Measurements from ENCODE around the gene GDF2.

The GDF2 gene

DNA sequence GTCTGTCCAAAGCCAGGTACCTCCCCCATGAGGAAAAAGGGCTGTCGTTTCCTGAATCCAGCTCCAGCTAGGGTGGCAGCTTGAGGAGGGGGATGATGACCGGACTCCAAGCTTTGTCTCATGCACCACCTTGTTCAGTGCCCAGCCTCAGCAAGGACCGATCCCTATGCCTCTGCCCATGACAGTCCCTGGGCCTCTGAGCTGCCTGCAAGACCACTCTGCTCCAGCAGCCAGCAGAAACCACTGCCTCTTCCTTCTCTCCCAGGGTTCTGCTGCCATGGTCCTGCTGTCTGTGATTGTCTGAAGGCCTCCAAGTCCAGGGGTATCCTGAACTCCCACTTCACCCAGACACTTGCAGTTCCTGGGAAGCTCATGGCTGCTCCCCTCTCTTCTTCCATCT, 43.5 kb upstream of the GDF2 start:
- Histone ChIP-seq H3K27ac (no peak overlapping the region), H3K27me3 (peaks cover 0 to 3% of the 10 kb centered on the region in 2 donors), H3K4me3 (no peak overlapping the region), H3K9me3 (no peaks in the 10 kb centered on the region), H3K36me3 (no peaks in the 10 kb centered on the region), H3K4me1 (no peaks in the 10 kb centered on the region)
- intact Hi-C loops (cut with DNase I; ENCODE audit: low total_unique reads) = no loop called here
- no peak for DNase-seq
- TF ChIP-seq, protein P1, sequence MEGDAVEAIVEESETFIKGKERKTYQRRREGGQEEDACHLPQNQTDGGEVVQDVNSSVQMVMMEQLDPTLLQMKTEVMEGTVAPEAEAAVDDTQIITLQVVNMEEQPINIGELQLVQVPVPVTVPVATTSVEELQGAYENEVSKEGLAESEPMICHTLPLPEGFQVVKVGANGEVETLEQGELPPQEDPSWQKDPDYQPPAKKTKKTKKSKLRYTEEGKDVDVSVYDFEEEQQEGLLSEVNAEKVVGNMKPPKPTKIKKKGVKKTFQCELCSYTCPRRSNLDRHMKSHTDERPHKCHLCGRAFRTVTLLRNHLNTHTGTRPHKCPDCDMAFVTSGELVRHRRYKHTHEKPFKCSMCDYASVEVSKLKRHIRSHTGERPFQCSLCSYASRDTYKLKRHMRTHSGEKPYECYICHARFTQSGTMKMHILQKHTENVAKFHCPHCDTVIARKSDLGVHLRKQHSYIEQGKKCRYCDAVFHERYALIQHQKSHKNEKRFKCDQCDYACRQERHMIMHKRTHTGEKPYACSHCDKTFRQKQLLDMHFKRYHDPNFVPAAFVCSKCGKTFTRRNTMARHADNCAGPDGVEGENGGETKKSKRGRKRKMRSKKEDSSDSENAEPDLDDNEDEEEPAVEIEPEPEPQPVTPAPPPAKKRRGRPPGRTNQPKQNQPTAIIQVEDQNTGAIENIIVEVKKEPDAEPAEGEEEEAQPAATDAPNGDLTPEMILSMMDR (IDR thresholded peaks at IDR 0.05) = no peak

DNA sequence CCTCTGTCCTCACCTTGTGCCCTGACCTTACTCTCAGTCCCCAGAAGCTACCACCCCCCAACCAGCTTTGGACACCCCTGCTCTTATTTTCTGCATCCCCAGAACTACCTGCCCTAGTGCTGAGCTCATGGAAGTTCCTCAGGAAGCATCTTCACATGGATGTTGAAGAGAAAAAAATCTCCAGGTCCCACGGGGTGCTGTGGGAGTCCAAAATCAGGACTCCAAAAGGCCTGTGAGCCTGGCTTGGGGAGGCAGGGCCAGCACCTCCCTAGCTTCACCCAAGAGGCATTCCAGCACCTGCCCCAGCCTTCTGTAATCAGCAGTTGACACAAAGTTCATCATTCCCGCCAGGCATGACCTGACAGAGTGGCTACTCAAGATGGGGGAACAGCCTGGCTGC, 43.0 kb upstream of the GDF2 start:
- no peaks in the 10 kb centered on the region for H3K9me3 ChIP-seq
- TF ChIP-seq, protein P1 (IDR thresholded peaks at IDR 0.05) = no peak
- H3K36me3 ChIP-seq = no peaks in the 10 kb centered on the region
- intact Hi-C loops (cut with DNase I; ENCODE audit: low total_unique reads) = no loop called here
- H3K27me3 ChIP-seq = peaks cover 0 to 3% of the 10 kb centered on the region in 2 donors
- H3K4me1 ChIP-seq = no peaks in the 10 kb centered on the region
- H3K27ac ChIP-seq = no peak overlapping the region
- DNase-seq = no peak
- no peak overlapping the region for H3K4me3 ChIP-seq

DNA sequence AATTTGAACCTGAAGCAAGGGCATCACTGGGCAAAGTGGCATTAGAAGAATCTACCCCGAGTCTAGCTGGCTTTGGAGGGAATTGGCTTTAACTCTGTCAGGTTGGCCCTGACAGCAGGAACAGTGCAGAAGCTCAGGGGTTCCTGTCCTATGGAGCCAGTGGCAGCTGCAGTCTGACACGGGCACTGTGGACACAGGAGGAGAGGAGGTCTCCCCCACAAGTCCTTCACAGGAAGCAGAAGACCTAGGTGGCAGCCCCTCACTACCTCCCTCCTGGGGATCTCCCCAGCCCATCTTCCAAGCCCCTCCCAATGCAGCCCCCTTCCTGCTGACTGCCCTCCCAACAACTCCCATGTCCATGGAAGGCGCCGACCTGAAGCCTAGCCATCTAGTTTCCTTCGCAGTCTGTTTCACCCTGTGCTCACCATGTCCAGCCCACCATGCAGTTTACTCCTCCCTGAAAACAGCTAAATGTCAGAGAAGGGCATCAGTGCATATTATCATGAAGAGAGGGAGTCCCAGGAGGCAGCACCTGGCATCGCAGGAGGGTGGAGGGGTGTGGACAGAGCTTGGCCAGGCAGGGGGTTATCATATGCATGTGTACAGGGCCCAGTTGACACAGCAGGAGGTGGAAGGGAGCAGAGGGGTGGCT, 40.1 kb upstream of the GDF2 start:
- H3K27ac ChIP-seq = no peak overlapping the region
- no peaks in the 10 kb centered on the region for H3K9me3 ChIP-seq
- no peak for DNase-seq
- H3K4me1 ChIP-seq = peaks cover 0 to 4% (median 0%) of the 10 kb centered on the region in 4 donors
- H3K4me3 ChIP-seq = no peak overlapping the region
- intact Hi-C loops (cut with DNase I; ENCODE audit: low total_unique reads) = no loop called here
- no peaks in the 10 kb centered on the region for H3K36me3 ChIP-seq
- TF ChIP-seq, protein P1 (IDR thresholded peaks at IDR 0.05) = no peak
- H3K27me3 ChIP-seq = peaks cover 0 to 3% of the 10 kb centered on the region in 2 donors

DNA sequence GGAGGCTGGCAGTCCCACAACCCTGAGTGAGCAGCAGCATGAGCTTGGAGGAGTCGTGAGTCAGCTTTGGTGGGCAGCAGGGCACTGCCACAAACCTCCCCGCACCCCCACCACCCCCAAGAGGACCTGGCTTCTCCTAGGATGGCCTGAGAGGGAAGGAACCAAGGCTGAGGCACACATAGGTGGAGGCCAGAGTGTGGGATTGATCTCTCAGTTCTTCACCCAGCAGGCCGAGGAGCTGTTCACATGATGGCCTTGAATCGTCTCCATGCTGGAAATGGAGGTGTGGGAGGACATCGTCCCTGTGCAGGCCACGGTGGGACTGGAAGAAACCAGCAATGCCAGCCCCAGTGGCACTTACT, 39.6 kb upstream of the GDF2 start:
- H3K4me3 ChIP-seq = no peak overlapping the region
- TF ChIP-seq, protein P1 (IDR thresholded peaks at IDR 0.05) = no peak
- intact Hi-C loops (cut with DNase I; ENCODE audit: low total_unique reads) = no loop called here
- H3K36me3 ChIP-seq = no peaks in the 10 kb centered on the region
- H3K9me3 ChIP-seq = no peaks in the 10 kb centered on the region
- no peak for DNase-seq
- no peaks in the 10 kb centered on the region for H3K27me3 ChIP-seq
- H3K4me1 ChIP-seq = peaks cover 0 to 4% (median 0%) of the 10 kb centered on the region in 4 donors
- no peak overlapping the region for H3K27ac ChIP-seq

DNA sequence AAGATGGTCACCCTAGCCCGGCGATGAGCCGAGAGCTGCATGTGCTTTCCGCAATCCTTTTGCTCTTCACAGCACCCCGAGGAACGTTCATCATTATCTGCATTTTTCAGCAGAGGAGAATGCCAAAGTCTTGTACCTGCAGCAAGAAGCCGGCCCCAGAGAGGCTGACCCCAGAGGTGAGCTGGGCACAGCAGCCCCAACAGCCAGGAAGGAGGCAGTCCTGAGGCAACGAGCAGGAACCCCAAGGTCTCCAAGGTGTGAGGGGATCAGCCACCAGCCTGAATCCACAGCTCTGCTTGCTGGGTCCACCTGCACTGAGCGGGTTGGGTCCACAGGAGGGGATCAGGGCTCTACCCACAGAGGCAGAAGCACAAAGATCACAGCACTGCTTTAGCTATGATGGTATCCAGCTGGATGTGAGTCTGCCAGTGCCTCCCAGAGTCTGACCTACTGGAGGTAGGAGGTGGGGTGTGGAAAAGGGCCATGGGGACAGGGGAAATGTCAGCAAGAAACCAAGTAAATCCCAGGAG, 39.1 kb upstream of the GDF2 start:
- Histone ChIP-seq H3K9me3 (no peaks in the 10 kb centered on the region), H3K27me3 (no peaks in the 10 kb centered on the region), H3K36me3 (no peaks in the 10 kb centered on the region), H3K27ac (no peak overlapping the region), H3K4me3 (no peak overlapping the region), H3K4me1 (peaks cover 0 to 4% (median 0%) of the 10 kb centered on the region in 4 donors)
- TF ChIP-seq, protein P1 (IDR thresholded peaks at IDR 0.05) = no peak
- intact Hi-C loops (cut with DNase I; ENCODE audit: low total_unique reads) = no loop called here
- DNase-seq = no peak
